ENCODE measurements around the gene TBCE. TPM values are rescaled to one million over a fixed set of nuclear protein-coding genes. Genes with fewer than 3 reads are reported as not detected.
A peak's percentile ranks its signal among the peaks of the same experiment; 100 is the strongest.

Gene TBCE
- total and polyA plus RNA-seq, 9 of the 15 experiments (the other 6 are each of a cell fraction or from before 2014, with no cell fraction given), result 52.6 to 92.1 (median 82.1) TPM

DNA sequence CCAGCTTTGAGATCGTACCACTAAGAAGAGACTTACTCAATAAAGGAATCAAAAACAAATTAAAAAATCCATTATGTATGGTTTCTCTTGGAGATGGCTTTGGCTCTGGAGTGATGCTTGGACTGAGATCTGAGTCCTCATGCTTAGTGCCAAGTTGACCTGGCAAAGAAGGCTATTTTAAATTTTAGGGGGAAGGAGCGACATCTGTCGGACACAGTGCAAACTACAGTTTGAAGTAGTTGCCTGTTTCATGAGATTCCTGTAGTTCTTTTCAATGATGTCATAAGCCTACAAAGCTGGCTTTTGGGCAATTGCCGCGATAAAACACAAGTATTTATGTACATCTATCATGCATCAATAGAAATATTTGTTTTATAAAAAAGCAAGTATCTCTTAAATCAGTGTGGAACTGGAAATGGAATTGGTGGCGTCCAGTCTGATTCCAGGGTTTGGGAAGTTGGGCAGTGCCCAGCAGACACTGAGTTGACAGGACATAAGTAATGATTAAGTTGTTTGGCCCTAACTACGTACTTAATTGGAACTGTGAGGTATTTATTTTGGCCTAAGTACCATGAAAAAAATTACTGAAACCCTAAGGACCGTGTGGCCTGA, 50.0 kb downstream of the TBCE start (continued):
- no peak for TF ChIP-seq HOMEZ (CRISPR knock-in tag; IDR thresholded peaks at IDR 0.05)
- no peak for TF ChIP-seq ZNF23 (CRISPR knock-in tag; IDR thresholded peaks at IDR 0.05)
- TF ChIP-seq, protein P1, sequence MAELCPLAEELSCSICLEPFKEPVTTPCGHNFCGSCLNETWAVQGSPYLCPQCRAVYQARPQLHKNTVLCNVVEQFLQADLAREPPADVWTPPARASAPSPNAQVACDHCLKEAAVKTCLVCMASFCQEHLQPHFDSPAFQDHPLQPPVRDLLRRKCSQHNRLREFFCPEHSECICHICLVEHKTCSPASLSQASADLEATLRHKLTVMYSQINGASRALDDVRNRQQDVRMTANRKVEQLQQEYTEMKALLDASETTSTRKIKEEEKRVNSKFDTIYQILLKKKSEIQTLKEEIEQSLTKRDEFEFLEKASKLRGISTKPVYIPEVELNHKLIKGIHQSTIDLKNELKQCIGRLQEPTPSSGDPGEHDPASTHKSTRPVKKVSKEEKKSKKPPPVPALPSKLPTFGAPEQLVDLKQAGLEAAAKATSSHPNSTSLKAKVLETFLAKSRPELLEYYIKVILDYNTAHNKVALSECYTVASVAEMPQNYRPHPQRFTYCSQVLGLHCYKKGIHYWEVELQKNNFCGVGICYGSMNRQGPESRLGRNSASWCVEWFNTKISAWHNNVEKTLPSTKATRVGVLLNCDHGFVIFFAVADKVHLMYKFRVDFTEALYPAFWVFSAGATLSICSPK (IDR thresholded peaks at IDR 0.05; ENCODE audit: borderline replicate concordance), result no peak

GRCh38 chr1:235421751-235422150, 54.5 kb downstream of the TBCE start:
- intact Hi-C loops (cut with micrococcal nuclease), result no loop called here
- in situ Hi-C loops (cut with MboI), result no loop called here
- Histone ChIP-seq H3K27ac (ENCODE audit: extremely low read depth, low read depth, low read length) (no peak overlapping the region), H3K9me1 (ENCODE audit: control insufficient read depth, insufficient read depth, low read length) (no peaks in the 10 kb centered on the region), H2AFZ (ENCODE audit: low read depth, low read length) (no peak overlapping the region), H3K79me2 (ENCODE audit: control insufficient read depth, insufficient read depth, low read length) (peaks cover 32% of the 10 kb centered on the region), H3K9me3 (replicated peaks; ENCODE audit: control insufficient read depth, insufficient read depth, low read depth, low read length) (no peaks in the 10 kb centered on the region), H4K20me1 (replicated peaks; ENCODE audit: control insufficient read depth, insufficient read depth, low read length) (0 out of 2 replicates have a peak, but pooled peaks cover 8% of the 10 kb centered on the region), H3K36me3 (ENCODE audit: control insufficient read depth, insufficient read depth, low read length) (peaks cover 48% of the 10 kb centered on the region; the same call in 2 of the 3 replicates), H3K4me1 (replicated peaks in 1 of 2; ENCODE audit: control insufficient read depth in 2 of 2, insufficient read depth in 2 of 2, low read length in 2 of 2) (peaks cover 0 to 8% of the 10 kb centered on the region in 2 experiments; a peak in 2 of 5 replicates), H3K27me3 (ENCODE audit: control insufficient read depth in 2 of 2, insufficient read depth in 2 of 2, low read length in 2 of 2) (no peaks in the 10 kb centered on the region), H3K9ac (ENCODE audit: insufficient read depth in 1 of 2, low read depth in 2 of 2, low read length in 2 of 2) (peak overlapping the region in 1 of 2 experiments; percentile 70; a peak in 1 of 4 replicates), H3K4me2 (ENCODE audit: insufficient read depth, low read length) (no peak overlapping the region), H3K4me3 (no peak overlapping the region)
- CTCF ChIA-PET (ENCODE audit: low intra/inter-chr PET ratio), result no interaction called here
- FAIRE-seq (no peak), ATAC-seq (no peak), DNase-seq (ENCODE audit: extremely low read depth in 1 of 4, low spot score in 3 of 4) (no peak)
- no TSS peak for BruUV-seq (replicated peaks)
- POLR2A ChIA-PET, result interaction anchor here (1.1 kb wide), 1 partner anchor 20 kb away, joined by 4 read pairs; no protein-coding TSS in a partner anchor
- TF ChIP-seq, protein P2, sequence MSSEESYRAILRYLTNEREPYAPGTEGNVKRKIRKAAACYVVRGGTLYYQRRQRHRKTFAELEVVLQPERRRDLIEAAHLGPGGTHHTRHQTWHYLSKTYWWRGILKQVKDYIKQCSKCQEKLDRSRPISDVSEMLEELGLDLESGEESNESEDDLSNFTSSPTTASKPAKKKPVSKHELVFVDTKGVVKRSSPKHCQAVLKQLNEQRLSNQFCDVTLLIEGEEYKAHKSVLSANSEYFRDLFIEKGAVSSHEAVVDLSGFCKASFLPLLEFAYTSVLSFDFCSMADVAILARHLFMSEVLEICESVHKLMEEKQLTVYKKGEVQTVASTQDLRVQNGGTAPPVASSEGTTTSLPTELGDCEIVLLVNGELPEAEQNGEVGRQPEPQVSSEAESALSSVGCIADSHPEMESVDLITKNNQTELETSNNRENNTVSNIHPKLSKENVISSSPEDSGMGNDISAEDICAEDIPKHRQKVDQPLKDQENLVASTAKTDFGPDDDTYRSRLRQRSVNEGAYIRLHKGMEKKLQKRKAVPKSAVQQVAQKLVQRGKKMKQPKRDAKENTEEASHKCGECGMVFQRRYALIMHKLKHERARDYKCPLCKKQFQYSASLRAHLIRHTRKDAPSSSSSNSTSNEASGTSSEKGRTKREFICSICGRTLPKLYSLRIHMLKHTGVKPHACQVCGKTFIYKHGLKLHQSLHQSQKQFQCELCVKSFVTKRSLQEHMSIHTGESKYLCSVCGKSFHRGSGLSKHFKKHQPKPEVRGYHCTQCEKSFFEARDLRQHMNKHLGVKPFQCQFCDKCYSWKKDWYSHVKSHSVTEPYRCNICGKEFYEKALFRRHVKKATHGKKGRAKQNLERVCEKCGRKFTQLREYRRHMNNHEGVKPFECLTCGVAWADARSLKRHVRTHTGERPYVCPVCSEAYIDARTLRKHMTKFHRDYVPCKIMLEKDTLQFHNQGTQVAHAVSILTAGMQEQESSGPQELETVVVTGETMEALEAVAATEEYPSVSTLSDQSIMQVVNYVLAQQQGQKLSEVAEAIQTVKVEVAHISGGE (CRISPR knock-in tag; IDR thresholded peaks at IDR 0.05), result no peak
- TF ChIP-seq NR2F6 (CRISPR knock-in tag; IDR thresholded peaks at IDR 0.05) (no peak), NUFIP1 (IDR thresholded peaks at IDR 0.05; ENCODE audit: partially characterized antibody) (no peak), PHF20 (IDR thresholded peaks at IDR 0.05; ENCODE audit: partially characterized antibody) (no peak), ADNP (tag; IDR thresholded peaks at IDR 0.05) (no peak)
- 96% methylated on average over 3 of the region's 3 CpGs for WGBS (ENCODE audit: insufficient coverage, low coverage, missing lambda C conversion rate)
